Pancreas (tissue), 10 donors: ENCODE data around the gene SRPK2. TPM values are rescaled to one million over a fixed set of nuclear protein-coding genes. Genes with fewer than 3 reads are reported as not detected.

Source experiments
- ATAC-seq, 4 donors: fragments of 200-7000 bp; cut with Tn5 transposase; one replicate each; pipeline versions ENCODE4 v1.8.0 to v1.9.1; 2020; ENCODE audit warnings: mild to moderate bottlenecking in 4 of 4, moderate library complexity in 4 of 4
- DNase-seq, 6 donors: peaks; one replicate each; pipeline ENCODE4 v3.0.0-alpha.2; 2020
- FAIRE-seq: peaks from 2 replicates; lab custom pipeline; 2012; peaks lifted over from hg19 to GRCh38; lab: Jason Lieb, UNC
- H3K27ac ChIP-seq, 4 donors: fragments of 200-600 bp; sonication (generic); 1 replicate in 3 of 4; 2 replicates in 1 of 4; pipeline versions ENCODE4 v1.5.0 to v1.8.0; 2020
- H3K27me3 ChIP-seq, 4 donors: fragments of 200-600 bp; one replicate each; pipeline ENCODE4 v1.8.0; 2021
- H3K36me3 ChIP-seq, 3 donors: fragments of 200-600 bp; sonication (generic) in 1 of 3; one replicate each; pipeline versions ENCODE4 v1.5.0 to v1.8.0; 2020 to 2021
- H3K4me1 ChIP-seq, 3 donors: fragments of 200-600 bp; one replicate each; pipeline ENCODE4 v1.8.0; 2021
- H3K4me3 ChIP-seq, 4 donors: fragments of 200-600 bp; sonication (generic) in 2 of 4; one replicate each; pipeline versions ENCODE4 v1.5.0 to v1.8.0; 2020 to 2021
- H3K9me3 ChIP-seq, 4 donors: fragments of 200-600 bp; one replicate each; pipeline ENCODE4 v1.8.0; 2021
- WGBS, 2 donors: extraction: QIAGEN DNeasy Blood & Tissue Kit; methylation state at CpG; one replicate each; pipeline ENCODE4 v1.1.7; 2013; 5-methylcytosine and 5-hydroxymethylcytosine counted together
- intact Hi-C, 3 donors: fragments of 100-400 bp; cut with DNase I; formaldehyde crosslinking; loops; one replicate each; pipeline versions ENCODE4 v1.11.1 to v1.14.2; 2022
- polyA plus RNA-seq, 2 donors: library from polyadenylated mRNA; stranded (reverse); fragments of 200-250 nt; gene quantifications; one replicate each; pipeline ENCODE4 v1.2.3, GENCODE V29; 2013
- total RNA-seq, 6 donors: library from RNA; stranded (reverse); fragmentation: NEBNext Ultra II Directional in 4 of 6; extraction: Animal tissue kit (Norgen Biotek cat#: 25700) in 4 of 6; gene quantifications; one replicate each; pipeline versions ENCODE4 v1.2.1 to v1.2.4, GENCODE V29; 2021 to 2023
- TF ChIP-seq, protein P1 (sequence below), 4 donors: fragments of 200-600 bp; sonication (generic) in 3 of 4; IDR thresholded peaks; one replicate each; pipeline versions ENCODE4 v1.5.0 to v1.8.0; 2021; ENCODE audit warnings: antibody characterized with exemption in 4 of 4
- donor health status: healthy with polysubstance abuse.
- donor health status: DM: no; HTN: no; CAD: no; lungs with moderate emphysema.
- donor health status: DM: no; HTN: no; CAD: no.
- donor health status: control.
- donor health status: control.
- donor health status: Bipolar disorder and iron deficiency.
- donor health status: DM: yes; HTN: yes; CAD: no.
- donor health status: DM: no; HTN: no; CAD: no.
- donor health status: DM: no; HTN: no; CAD: no.
- donor health status: DM: yes; HTN: yes; CAD: no.

Gene SRPK2
- total and polyA plus RNA-seq, 8 donors, result 6.5 to 27.4 (median 16.4) TPM

DNA sequence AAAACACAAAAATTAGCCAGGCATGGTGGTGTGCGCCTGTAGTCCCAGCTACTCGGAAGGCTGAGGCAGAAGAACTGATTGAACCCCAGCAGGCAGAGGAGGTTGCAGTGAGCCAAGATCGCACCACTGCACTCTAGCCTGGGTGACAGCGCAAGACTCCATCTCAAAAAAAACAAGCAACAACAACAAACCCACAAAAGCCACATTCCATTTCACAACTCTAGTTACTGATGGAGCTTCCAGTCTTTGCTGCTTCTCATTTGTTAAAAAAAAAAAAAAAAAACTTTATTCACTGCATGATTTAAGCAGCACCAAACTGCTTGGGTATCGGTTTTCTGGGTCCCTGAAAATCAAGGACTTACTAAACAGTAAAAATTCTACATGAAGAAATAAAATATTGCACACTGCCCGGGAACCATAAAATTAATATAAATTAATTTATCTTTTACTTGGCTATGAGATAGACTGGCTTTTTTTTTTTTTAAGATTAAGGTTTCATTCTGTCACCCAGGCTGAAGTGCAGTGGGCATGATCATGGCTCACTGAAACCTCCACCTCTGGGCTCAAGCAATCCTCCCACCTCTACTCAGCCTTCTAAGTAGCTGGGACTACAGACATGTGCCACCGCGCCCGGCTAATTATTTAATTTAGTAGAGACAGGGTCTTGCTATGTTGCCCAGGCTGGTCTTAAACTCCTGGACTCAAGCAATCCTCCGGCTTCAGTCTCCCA, 42.0 kb downstream of the SRPK2 start:
- TF ChIP-seq, protein P1, sequence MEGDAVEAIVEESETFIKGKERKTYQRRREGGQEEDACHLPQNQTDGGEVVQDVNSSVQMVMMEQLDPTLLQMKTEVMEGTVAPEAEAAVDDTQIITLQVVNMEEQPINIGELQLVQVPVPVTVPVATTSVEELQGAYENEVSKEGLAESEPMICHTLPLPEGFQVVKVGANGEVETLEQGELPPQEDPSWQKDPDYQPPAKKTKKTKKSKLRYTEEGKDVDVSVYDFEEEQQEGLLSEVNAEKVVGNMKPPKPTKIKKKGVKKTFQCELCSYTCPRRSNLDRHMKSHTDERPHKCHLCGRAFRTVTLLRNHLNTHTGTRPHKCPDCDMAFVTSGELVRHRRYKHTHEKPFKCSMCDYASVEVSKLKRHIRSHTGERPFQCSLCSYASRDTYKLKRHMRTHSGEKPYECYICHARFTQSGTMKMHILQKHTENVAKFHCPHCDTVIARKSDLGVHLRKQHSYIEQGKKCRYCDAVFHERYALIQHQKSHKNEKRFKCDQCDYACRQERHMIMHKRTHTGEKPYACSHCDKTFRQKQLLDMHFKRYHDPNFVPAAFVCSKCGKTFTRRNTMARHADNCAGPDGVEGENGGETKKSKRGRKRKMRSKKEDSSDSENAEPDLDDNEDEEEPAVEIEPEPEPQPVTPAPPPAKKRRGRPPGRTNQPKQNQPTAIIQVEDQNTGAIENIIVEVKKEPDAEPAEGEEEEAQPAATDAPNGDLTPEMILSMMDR (IDR thresholded peaks at IDR 0.05), result no peak
- Histone ChIP-seq H3K4me1 (peaks cover 0 to 10% (median 0%) of the 10 kb centered on the region in 3 donors), H3K27me3 (no peaks in the 10 kb centered on the region), H3K27ac (no peak overlapping the region), H3K36me3 (no peaks in the 10 kb centered on the region), H3K9me3 (no peaks in the 10 kb centered on the region), H3K4me3 (no peak overlapping the region)
- intact Hi-C loops, result no loop called here
- no peak for FAIRE-seq
- WGBS, 2 donors, result 95 to 96% methylated on average over 10 of the region's 10 CpGs
- no peak for ATAC-seq
- DNase-seq, result no peak

DNA sequence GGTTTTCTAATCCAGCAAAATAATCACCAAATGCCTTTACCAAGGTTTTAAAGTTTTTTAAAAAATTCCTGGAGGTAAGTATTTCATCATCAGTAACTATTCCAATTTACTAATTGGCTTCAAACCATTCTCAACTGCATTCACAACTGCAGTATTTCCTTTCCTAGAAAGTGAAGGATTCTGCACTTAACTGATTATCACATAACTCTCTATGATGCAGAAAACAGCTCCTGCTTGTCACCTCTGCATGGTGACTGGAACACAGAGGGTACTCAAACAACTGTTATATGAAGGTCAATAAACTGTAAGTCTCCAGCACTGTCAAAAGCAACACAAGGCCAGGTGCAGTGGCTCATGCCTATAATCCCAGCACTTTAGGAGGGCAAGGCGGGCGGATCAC, 42.6 kb downstream of the SRPK2 start:
- TF ChIP-seq, protein P1 (IDR thresholded peaks at IDR 0.05), result no peak
- Histone ChIP-seq H3K9me3 (no peaks in the 10 kb centered on the region), H3K4me3 (no peak overlapping the region), H3K36me3 (no peaks in the 10 kb centered on the region), H3K27ac (no peak overlapping the region), H3K27me3 (no peaks in the 10 kb centered on the region), H3K4me1 (peaks cover 0 to 10% (median 0%) of the 10 kb centered on the region in 3 donors)
- FAIRE-seq (no peak), ATAC-seq (peak in 3 of 4 donors; percentile 17 to 27 (median 24)), DNase-seq (no peak)
- intact Hi-C loops, result no loop called here
- WGBS, 2 donors, result 92% methylated on average over 2 of the region's 2 CpGs

DNA sequence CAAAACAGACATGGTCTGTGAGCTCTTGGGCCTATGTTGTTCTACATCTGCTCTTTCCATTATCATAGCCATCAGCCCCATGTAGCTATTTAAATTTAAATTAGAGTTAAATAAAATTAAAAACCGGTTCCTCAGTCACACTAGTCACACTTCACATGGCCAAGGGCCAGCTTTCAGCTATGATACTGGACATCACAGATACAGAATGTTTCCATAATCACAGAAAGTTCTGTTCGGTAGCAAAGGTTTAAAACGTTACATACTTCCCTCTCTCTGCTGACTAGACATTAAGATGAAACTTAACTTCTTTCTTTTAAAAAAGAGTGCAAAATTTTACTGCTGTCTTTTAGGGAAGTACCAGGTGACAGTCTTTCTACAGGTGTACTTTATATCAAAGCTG, 43.0 kb downstream of the SRPK2 start:
- ATAC-seq (peak in 1 of 4 donors; percentile 48), FAIRE-seq (no peak), DNase-seq (no peak)
- Histone ChIP-seq H3K4me3 (no peak overlapping the region), H3K27ac (no peak overlapping the region), H3K27me3 (no peaks in the 10 kb centered on the region), H3K9me3 (no peaks in the 10 kb centered on the region), H3K36me3 (no peaks in the 10 kb centered on the region), H3K4me1 (peaks cover 0 to 10% (median 0%) of the 10 kb centered on the region in 3 donors)
- 6 to 11% methylated on average over 3 of the region's 3 CpGs for WGBS, 2 donors
- intact Hi-C loops, result no loop called here
- TF ChIP-seq, protein P1 (IDR thresholded peaks at IDR 0.05), result no peak

DNA sequence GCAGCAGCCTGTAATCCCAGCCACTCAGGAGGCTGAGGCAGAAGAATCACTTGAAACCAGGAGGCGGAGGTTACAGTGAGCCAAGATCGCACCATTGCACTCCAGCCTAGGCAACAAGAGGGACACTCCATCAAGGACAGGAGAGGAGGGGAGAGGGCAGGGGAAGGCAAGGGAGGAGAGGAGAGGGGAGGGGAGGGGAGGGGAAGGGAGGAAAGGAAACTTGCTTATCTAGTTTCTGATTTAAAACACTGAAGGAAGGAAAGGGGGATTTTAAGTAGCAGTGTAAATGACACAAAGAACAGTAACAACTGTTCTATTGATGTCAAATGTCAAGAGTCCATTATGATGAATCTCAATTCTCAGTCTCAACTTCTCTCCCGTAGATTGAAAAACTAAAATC, 43.7 kb downstream of the SRPK2 start:
- Histone ChIP-seq H3K4me1 (peaks cover 0 to 10% (median 0%) of the 10 kb centered on the region in 3 donors), H3K27ac (no peak overlapping the region), H3K36me3 (no peaks in the 10 kb centered on the region), H3K9me3 (no peaks in the 10 kb centered on the region), H3K27me3 (no peaks in the 10 kb centered on the region), H3K4me3 (no peak overlapping the region)
- 94 to 95% methylated on average over 3 of the region's 3 CpGs for WGBS, 2 donors
- intact Hi-C loops, result no loop called here
- DNase-seq (no peak), FAIRE-seq (no peak), ATAC-seq (no peak)
- TF ChIP-seq, protein P1 (IDR thresholded peaks at IDR 0.05), result no peak
